Panc1 (cell line): Measurements from ENCODE around the gene CFAP210.
A peak's percentile ranks its signal among the peaks of the same experiment; 100 is the strongest.

ENCODE experiments used
- SIN3A ChIP-seq: IDR thresholded peaks from 2 replicates; pipeline ENCODE4 v1.6.1; 2012; ENCODE audit warnings: low read depth, mild to moderate bottlenecking, low read length, moderate library complexity, borderline replicate concordance; ENCODE audit not compliant: insufficient read depth
- TF ChIP-seq, protein P1 (sequence below): fragments of 450-650 bp; IDR thresholded peaks from 2 replicates; pipeline ENCODE4 v1.5.1; 2017; ENCODE audit warnings: mild to moderate bottlenecking

DNA sequence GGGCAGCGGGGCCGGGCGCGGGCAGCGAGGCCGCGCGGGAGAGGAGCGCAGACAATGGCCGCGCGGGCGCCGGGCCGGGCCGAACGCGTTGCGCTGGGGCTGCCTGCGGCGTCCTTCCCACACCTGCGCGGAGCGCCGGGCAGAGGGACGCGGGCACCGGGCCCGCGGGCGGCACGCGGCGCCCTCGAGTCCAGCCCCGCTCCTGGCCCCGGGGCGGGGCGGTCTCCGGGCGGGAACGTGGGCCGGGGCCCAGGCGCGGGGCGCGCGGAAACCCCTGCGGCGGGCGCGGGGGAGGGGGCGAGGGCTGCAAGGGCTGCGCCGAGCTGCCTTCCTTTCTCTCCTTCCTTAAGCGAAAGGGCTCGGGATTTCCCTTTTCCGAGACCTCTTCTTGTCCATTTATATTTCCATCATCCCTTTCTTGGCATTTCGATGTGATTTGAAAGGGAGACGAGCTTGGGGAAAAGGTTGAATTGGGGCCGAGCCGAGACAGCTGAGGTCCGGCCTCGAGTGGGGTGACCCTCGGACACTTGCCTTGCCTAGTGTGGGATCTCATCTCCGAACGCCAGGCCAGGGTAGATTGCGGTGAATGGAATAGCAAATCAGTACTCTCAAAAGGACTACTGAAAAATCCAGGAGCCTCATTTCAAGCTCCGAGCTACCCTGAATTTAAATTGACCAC is 40.1 kb upstream of the CFAP210 start:
- TF ChIP-seq, protein P1, sequence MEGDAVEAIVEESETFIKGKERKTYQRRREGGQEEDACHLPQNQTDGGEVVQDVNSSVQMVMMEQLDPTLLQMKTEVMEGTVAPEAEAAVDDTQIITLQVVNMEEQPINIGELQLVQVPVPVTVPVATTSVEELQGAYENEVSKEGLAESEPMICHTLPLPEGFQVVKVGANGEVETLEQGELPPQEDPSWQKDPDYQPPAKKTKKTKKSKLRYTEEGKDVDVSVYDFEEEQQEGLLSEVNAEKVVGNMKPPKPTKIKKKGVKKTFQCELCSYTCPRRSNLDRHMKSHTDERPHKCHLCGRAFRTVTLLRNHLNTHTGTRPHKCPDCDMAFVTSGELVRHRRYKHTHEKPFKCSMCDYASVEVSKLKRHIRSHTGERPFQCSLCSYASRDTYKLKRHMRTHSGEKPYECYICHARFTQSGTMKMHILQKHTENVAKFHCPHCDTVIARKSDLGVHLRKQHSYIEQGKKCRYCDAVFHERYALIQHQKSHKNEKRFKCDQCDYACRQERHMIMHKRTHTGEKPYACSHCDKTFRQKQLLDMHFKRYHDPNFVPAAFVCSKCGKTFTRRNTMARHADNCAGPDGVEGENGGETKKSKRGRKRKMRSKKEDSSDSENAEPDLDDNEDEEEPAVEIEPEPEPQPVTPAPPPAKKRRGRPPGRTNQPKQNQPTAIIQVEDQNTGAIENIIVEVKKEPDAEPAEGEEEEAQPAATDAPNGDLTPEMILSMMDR = no peak
- TF ChIP-seq SIN3A = 0 out of 2 replicates have a peak, but pooled peaks have one; percentile 33
